GM18951 (cell line): ENCODE results near the gene PLEK.

Source experiments
- POLR2A ChIP-seq: IDR thresholded peaks from 4 replicates; pipeline ENCODE4 v1.6.1; 2011; ENCODE audit warnings: mild to moderate bottlenecking; ENCODE audit not compliant: insufficient read length, insufficient read depth; ENCODE audit errors: extremely low read depth
- in situ Hi-C: fragments of 300-500 bp; cut with MboI; formaldehyde crosslinking; loops from one replicate; pipeline ENCODE4 v1.12.0; 2022; ENCODE audit warnings: low sequenced_read_pairs, mixed read lengths, inconsistent platforms; ENCODE audit not compliant: unreplicated experiment

PLEK gene

DNA sequence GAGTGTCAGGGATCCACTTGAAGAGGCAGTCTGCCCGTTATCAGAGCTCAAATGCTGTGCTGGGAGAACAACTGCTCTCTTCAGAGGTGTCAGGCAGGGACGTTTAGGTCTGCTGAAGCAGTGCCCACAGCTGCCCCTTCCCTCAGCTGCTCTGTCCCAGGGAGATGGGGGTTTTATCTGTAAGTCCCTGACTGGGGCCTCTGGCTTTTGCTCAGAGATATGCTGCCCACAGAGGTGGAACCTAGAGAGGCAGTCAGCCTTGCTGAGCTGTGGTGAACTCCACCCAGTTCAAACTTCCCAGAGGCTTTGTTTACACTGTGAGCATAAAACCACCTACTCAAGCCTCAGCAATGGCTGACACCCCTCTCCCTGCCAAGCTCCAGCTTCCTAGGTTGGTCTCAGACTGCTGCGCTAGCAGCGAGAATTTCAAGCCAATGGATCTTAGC is 38.1 kb downstream of the PLEK start:
- in situ Hi-C loops: no loop called here
- TF ChIP-seq POLR2A: no peak

DNA sequence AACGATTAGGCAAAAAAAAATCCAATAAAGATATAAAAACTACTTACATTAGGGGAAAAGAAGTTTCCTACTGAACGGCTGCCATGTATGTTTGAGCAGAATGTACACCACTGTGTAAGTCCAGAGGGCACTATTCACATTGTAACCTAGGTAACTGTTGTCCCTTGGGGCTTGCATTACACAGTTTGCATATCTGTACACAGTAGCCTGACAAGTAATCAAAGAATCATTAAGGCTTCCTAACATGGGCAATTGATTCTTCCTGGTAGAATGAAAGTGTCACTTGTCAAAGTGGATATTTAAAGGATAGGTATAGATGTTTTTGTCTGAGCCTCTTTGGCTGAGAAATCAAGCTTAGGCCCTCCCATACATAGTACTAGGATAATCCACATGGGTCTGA is 39.1 kb downstream of the PLEK start:
- TF ChIP-seq POLR2A: no peak
- in situ Hi-C loops: no loop called here

DNA sequence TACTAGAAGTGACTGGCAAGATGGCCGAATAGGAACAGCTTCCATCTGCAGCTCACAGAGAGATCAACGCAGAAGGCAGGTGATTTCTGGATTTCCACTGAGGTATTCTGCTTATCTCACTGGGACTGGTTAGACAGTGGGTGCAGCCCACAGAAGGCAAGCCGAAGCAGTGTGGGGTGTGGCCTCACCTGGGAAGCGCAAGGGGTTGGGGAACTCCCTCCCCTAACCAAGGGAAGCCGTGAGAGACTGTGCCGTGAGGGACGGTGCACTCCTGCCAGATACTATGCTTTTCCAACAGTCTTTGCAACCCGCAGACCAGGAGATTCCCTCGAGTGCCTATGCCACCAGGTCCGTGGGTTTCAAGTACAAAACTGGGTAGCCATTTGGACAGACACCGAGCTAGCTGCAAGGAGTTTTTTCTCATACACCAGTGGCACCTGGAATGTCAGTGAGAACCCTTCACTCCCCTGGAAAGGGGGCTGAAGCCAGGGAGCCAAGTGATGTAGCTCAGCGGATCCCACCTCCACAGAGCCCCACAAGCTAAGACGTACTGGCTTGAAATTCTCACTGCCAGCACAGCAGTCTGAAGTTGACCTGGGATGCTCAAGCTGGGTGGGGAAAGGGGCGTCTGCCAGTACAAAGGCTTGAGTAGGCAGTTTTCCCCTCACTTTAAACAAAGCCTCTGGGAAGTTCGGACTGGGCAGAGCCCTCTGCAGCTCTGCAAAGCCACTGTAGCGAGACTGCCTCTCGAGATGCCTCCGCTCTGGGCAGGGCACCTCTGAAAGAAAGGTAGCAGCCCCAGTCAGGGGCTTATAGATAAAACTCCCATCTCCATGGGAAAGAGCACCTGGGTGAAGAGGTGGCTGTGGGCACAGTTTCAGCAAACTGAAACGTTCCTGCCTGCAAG is 40.1 kb downstream of the PLEK start:
- no peak for TF ChIP-seq POLR2A
- in situ Hi-C loops: no loop called here

DNA sequence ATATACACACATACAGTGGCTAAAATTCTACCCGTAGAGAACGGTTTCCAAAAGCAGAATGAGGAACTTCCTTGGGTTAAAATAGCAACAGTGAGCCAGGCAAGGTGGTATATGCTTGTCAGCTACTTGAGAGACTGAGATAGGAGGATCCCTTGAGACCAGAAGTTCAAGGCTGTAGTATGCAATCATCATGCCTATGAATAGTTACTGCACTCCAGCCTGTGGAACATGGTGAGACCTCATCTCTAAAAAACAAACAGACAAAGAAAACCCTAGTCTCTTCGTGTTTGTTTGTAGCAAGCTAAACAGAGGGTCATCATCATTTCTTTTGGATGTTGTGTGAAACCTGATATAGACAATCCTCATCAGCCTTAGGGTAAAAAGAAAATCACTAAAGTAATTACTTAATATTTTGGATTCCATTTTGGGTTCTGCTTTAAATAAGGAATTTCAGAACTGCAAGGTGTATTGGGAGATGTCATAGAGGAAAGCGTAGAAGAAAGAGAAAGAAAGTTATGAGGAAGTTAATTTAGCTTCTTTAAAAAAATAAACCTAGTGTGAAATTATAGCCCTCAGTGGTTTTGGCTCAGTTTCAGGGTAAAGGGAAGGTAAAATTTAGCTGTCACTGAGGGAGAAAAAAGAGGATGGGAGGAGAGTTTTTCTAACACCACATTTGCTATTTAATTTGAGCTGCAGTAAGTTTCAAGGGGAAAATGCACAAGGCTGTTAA is 46.5 kb downstream of the PLEK start:
- no peak for TF ChIP-seq POLR2A
- in situ Hi-C loops: no loop called here

DNA sequence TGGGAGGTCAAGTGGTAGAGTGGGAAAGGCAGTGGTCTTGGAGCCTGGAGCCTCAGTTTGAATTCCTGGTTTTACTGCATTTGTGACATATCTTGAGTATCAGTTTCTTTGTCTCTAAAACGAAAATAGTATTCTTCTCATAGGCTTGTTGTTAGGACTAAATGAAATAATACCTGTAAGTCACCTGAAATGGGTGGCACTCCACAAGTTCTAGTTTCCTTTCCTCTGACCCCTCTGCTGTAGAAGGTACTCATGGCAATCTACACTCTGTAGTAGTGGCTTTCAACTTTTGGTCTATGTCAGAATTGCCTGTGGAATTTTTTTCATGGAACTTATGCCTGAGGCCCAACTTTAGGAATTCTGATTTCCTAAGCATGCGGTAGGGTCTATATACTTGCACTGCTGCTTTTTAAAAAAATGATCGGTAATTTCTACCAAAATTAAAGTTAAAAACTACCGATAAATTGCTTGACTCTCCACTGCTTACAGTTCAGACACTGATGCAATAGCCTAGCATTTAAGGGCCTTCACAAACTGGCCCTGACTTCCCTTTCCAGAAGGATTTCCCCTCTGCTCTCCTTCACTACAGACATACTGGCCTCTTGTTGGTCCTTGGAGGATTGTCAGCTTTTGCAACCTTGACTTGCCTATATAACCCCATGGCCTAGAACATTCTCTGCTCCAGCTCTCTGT is 47.2 kb downstream of the PLEK start:
- in situ Hi-C loops: no loop called here
- no peak for TF ChIP-seq POLR2A

DNA sequence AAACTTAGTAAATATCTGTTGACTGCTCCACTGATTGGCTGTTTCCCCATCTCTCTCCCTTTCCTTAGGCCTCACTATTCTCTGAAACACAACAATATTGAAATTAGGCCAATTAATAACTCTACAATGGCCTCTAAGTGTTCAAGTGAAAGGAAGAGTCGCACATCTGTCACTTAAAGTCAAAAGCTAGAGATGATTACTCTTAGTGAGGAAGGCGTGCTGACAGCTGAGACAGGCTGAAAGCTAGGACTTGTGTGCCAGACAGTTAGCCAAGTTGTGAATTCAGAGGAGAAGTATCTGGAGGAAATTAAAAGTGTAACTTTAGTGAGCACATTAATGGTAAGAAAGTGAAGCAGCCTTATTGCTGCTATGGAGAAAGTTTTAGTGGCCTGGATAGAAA is 48.4 kb downstream of the PLEK start:
- TF ChIP-seq POLR2A: no peak
- in situ Hi-C loops: no loop called here

DNA sequence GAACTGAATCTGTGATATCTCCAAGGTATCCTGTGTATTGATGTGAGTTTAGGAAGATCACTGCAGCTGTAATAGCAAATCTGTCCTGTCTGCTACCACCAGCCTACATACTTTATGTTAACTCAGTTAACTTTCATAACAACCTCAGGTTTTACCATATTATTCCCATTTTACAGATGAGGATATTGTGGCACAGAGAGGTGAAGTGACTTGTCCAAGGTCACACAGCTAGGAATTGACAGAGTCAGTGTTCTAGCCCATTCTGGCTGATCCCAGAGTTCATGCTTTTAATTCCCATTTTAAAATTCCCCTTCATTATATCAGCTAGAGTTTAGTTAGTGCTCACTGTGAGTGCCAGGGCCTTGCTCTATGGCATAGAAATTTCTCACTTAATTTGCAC is 49.4 kb downstream of the PLEK start:
- in situ Hi-C loops: no loop called here
- no peak for TF ChIP-seq POLR2A

DNA sequence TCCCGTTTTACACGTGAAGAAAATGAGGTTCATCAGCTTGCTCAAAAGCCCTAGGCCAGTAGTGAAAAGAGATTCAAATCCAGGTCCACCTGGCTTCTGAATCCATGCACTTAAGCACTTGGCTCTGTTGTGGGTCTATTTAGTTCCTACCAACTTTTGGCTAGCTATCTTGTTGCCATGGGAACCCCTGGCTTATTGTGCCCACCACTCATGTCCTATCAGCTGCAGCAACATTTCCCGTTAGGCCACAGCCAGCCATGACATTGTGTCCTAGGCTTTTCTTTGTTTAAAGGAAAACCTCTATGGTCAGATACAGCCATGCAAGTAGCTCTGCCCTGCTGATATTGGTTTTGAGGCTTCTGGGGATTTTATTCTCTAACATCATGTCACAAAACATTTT is 49.8 kb downstream of the PLEK start:
- in situ Hi-C loops: no loop called here
- no peak for TF ChIP-seq POLR2A

DNA sequence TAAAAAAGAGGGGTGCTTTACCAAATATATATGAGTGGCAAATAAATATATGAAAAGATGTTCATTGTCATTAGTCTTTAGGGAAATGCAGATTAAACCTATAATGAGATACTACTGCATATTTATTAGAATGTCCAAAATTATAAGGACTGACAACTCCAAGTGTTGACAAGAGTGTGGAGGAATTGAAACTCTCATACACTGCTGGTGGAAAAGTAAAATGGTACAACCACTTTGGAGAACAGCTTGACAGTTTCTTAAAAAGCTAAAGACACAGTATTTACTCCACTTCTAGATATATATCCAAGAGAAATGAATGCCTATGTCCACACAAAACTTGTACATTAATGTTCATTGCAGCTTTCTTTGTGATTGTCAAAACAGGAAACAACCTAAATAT is 50.4 kb downstream of the PLEK start:
- TF ChIP-seq POLR2A: no peak
- in situ Hi-C loops: no loop called here

DNA sequence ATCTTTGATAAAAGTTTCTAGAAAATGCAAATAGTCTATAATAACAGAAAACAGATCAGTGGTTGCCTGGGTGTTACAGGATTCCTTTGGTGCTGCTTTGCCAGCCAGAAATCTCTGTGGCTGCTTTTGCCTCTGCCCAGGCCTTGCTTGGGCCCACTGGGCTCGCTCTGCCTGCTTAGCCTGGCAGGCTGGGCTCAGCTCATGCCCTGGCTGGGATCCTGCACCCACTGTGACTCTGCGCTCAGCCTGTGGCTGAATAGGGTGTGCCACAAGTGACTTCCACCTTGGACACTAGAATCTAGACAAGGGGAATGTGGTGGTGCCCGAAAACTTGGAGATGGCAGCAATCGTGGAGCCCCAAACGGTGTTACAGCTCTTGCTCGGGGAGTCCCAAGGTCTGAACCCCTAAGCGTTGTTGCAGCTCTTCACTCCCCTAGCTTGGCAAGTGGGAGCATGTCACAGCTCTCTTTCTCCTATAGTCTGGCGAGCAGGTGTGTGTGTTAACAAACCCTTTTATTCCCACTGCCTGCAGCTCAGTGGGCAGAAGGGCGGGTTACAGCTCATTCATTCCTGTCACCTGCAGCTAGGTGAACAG is 51.1 kb downstream of the PLEK start:
- TF ChIP-seq POLR2A: no peak
- in situ Hi-C loops: no loop called here

DNA sequence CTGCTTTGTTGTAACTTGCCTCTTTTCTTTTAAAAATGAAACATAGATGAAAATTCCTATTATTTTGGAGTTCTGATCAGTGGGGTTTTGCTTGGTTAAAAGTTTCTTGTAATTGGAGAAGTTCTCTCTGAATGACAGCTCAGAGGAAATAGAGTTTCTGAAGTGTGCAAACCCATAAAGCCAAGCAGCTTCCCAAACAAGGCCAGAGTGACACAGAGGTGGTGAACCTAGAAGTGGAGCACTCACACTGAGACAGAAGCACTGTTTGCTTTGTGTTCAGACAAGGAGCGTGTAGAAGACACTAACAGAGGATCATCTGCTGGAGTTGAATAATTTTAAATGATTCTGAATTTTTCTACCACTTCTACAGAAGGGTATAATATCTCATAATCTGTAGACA is 52.8 kb downstream of the PLEK start:
- TF ChIP-seq POLR2A: no peak
- in situ Hi-C loops: no loop called here

DNA sequence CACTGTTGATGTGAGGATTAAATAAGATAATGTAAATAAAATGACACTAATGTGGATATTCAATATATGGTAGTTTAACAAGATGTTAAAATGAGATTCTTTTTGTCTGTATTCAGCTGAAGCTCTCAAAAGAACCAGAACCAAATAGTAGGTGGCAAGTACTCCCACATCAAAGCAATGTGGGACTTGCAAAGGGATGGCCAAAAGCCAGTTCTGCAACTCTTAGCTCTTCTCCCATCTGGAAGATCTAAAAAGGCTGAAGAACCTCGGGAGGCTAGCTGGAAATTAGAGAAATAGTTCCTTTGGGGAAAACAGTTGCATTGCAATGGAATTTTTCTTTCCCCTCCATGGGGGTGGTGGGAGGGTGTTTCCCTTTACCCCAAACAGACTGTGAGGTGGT is 53.3 kb downstream of the PLEK start:
- TF ChIP-seq POLR2A: no peak

DNA sequence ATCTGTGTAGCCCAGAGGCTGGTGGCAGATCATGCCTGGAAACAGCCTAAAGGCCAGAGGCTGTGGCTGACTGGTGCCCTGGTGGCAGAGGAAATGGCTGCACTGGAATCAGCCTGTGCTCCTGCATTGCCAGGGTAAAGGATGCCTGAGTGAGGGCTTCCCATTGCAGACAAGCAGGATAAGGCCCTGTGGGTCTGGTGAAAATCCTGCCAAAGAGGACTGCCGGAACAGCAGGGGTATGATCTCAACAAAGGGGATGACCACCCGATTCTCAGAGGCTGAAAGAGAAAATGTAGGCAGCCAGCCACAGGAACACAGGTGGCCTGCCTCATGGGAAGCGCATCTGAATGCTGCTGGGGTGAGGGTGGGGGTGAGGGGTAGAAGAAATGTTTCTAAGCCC is 53.8 kb downstream of the PLEK start:
- no peak for TF ChIP-seq POLR2A

More for the DNA sequence above, 53.3 kb downstream of the PLEK start:
- in situ Hi-C loops: no loop called here

More for the DNA sequence above, 53.8 kb downstream of the PLEK start:
- in situ Hi-C loops: no loop called here
